Measurements from ENCODE around the gene TEX26.

Gene TEX26

GRCh38 chr13:30927595-30927994 lies 4.9 kb upstream of the TEX26 start:
- H3K4me3 ChIP-seq (ENCODE audit: low read depth, low read length): no peak overlapping the region
- TF ChIP-seq CTCF (IDR thresholded peaks at IDR 0.05; ENCODE audit: low read depth, low read length, missing control alignments): no peak
- no peak for DNase-seq (ENCODE audit: low read depth)
- in situ Hi-C loops (cut with HindIII; ENCODE audit: low sequenced_read_pairs): loop anchor here (5.0 kb wide), 1 partner anchor 50 kb away; no protein-coding TSS in a partner anchor

GRCh38 chr13:30928978-30929377 lies 3.5 kb upstream of the TEX26 start:
- in situ Hi-C loops (cut with HindIII; ENCODE audit: low sequenced_read_pairs): loop anchor here (5.0 kb wide), 1 partner anchor 52 kb away; no protein-coding TSS in a partner anchor
- DNase-seq (ENCODE audit: low read depth): no peak
- no peak overlapping the region for H3K4me3 ChIP-seq (ENCODE audit: low read depth, low read length)
- no peak for TF ChIP-seq CTCF (IDR thresholded peaks at IDR 0.05; ENCODE audit: low read depth, low read length, missing control alignments)

- no peak for DNase-seq (ENCODE audit: low read depth)
- in situ Hi-C loops (cut with HindIII; ENCODE audit: low sequenced_read_pairs): loop anchor here (5.0 kb wide), 1 partner anchor 36 kb away; no protein-coding TSS in a partner anchor
- H3K4me3 ChIP-seq (ENCODE audit: low read depth, low read length): no peak overlapping the region
- TF ChIP-seq CTCF (IDR thresholded peaks at IDR 0.05; ENCODE audit: low read depth, low read length, missing control alignments): no peak
Observed at GRCh38 chr13:30933354-30933670, 856 bp downstream of the TEX26 start.

GRCh38 chr13:30934381-30934780 lies 1.9 kb downstream of the TEX26 start:
- in situ Hi-C loops (cut with HindIII; ENCODE audit: low sequenced_read_pairs): loop anchor here (5.0 kb wide), 1 partner anchor 37 kb away; no protein-coding TSS in a partner anchor
- no peak for DNase-seq (ENCODE audit: low read depth)
- no peak overlapping the region for H3K4me3 ChIP-seq (ENCODE audit: low read depth, low read length)
- TF ChIP-seq CTCF (IDR thresholded peaks at IDR 0.05; ENCODE audit: low read depth, low read length, missing control alignments): peak; percentile 23

- DNase-seq (ENCODE audit: low read depth): no peak
- H3K4me3 ChIP-seq (ENCODE audit: low read depth, low read length): no peak overlapping the region
- TF ChIP-seq CTCF (IDR thresholded peaks at IDR 0.05; ENCODE audit: low read depth, low read length, missing control alignments): no peak
- in situ Hi-C loops (cut with HindIII; ENCODE audit: low sequenced_read_pairs): loop anchor here (5.0 kb wide), 1 partner anchor 38 kb away; no protein-coding TSS in a partner anchor
Observed at GRCh38 chr13:30934803-30935202, 2.3 kb downstream of the TEX26 start.

GRCh38 chr13:30936971-30937370 lies 4.5 kb downstream of the TEX26 start:
- no peak for TF ChIP-seq CTCF (IDR thresholded peaks at IDR 0.05; ENCODE audit: low read depth, low read length, missing control alignments)
- in situ Hi-C loops (cut with HindIII; ENCODE audit: low sequenced_read_pairs): no loop called here
- H3K4me3 ChIP-seq (ENCODE audit: low read depth, low read length): no peak overlapping the region
- DNase-seq (ENCODE audit: low read depth): no peak

- no peak for DNase-seq (ENCODE audit: low read depth)
- no peak for TF ChIP-seq CTCF (IDR thresholded peaks at IDR 0.05; ENCODE audit: low read depth, low read length, missing control alignments)
- no peak overlapping the region for H3K4me3 ChIP-seq (ENCODE audit: low read depth, low read length)
- in situ Hi-C loops (cut with HindIII; ENCODE audit: low sequenced_read_pairs): no loop called here
Observed at GRCh38 chr13:30943881-30944280, 11.4 kb downstream of the TEX26 start.
